Nephron (organoid): ENCODE data around the gene SMIM44.

ENCODE experiments used
- H3K27ac Mint-ChIP-seq, 3 experiments: 2 replicates each; pipeline ENCODE4 v1.8.0; 2020; ENCODE audit warnings: mixed read lengths in 3 of 3, mild to moderate bottlenecking in 2 of 3, moderate library complexity in 1 of 3
- H3K27me3 Mint-ChIP-seq: 2 replicates; pipeline ENCODE4 v1.8.0; 2021; ENCODE audit warnings: low read depth, mild to moderate bottlenecking, moderate library complexity, mixed read lengths
- H3K36me3 Mint-ChIP-seq: 2 replicates; pipeline ENCODE4 v1.8.0; 2020; ENCODE audit warnings: low read depth, mixed read lengths
- H3K4me1 Mint-ChIP-seq: 2 replicates; pipeline ENCODE4 v1.8.0; 2020; ENCODE audit warnings: mixed read lengths
- H3K4me3 Mint-ChIP-seq, 3 experiments: 2 replicates each; pipeline ENCODE4 v1.8.0; 2020; ENCODE audit warnings: mild to moderate bottlenecking in 3 of 3, mixed read lengths in 3 of 3, moderate library complexity in 2 of 3
- H3K9me3 Mint-ChIP-seq: 2 replicates; pipeline ENCODE4 v1.8.0; 2020; ENCODE audit warnings: mixed read lengths
- CTCF ChIP-seq, 3 experiments: fragments of 200-600 bp; sonication (generic); IDR thresholded peaks; one replicate each; pipeline ENCODE4 v1.5.0; 2021; ENCODE audit warnings: antibody characterized with exemption in 3 of 3; ENCODE audit not compliant: unreplicated experiment in 3 of 3

SMIM44 gene

GRCh38 chr19:3524078-3524842, 41.0 kb upstream of the SMIM44 start:
- Mint-ChIP-seq H3K4me1 (no peaks in the 10 kb centered on the region), H3K9me3 (no peaks in the 10 kb centered on the region), H3K27me3 (no peaks in the 10 kb centered on the region), H3K4me3 (no peak overlapping the region), H3K27ac (no peak overlapping the region), H3K36me3 (peaks cover 18% of the 10 kb centered on the region)
- no peak for TF ChIP-seq CTCF (IDR thresholded peaks at IDR 0.05; ENCODE audit: unreplicated experiment in 3 of 3)

- H3K9me3 Mint-ChIP-seq: no peaks in the 10 kb centered on the region
- H3K27me3 Mint-ChIP-seq: no peaks in the 10 kb centered on the region
- no peak for TF ChIP-seq CTCF (IDR thresholded peaks at IDR 0.05; ENCODE audit: unreplicated experiment in 3 of 3)
- H3K36me3 Mint-ChIP-seq: peaks cover 18% of the 10 kb centered on the region
- H3K4me1 Mint-ChIP-seq: no peaks in the 10 kb centered on the region
- no peak overlapping the region for H3K27ac Mint-ChIP-seq
- no peak overlapping the region for H3K4me3 Mint-ChIP-seq
These were observed 40.3 kb upstream of the SMIM44 start for GRCh38 chr19:3523361-3524077.

DNA sequence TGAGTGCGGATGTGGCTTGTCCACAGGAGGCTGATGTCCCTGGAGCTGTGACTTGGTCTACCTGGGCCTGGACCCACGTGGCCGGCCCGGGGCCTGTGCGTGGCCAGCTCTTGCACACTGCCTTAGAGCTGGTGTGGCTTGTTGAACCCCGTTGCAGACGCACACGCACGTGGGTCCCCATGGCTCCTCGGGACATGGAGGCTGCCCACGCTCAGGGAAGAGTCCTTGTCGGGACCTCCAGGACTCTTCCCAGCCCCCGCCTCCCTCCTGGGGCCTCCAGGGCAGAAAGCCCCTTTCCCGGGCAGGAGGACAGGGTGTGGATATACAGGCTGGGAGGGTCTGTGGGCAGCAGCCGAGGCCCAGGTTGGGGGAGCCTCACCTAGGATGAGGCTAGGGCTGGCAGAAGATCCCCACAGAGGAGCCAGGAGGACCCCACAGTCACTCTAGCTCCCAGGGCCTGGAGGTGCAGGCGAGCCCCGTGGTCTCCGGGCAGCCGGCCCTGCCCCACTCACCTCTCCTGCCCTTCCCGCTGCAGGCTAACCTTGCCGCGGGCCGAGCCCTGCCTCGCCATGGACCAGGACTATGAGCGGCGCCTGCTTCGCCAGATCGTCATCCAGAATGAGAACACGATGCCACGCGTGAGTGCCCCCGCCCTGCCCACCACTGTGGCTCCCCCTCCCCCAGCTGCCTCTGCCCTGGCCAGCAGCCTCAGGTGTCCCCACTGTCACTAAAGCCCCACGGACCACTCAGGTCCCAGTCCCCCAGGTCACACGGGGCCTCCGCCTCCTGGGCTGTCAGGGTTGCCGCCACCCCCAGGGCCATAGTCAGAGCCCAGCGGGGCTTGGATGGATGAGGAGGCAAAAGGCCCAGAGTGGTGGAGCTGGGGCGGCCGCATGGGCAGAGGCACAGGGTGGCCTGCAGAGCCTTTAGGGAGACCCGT, 39.5 kb upstream of the SMIM44 start:
- Mint-ChIP-seq H3K4me3 (no peak overlapping the region), H3K36me3 (peaks cover 18% of the 10 kb centered on the region), H3K4me1 (no peaks in the 10 kb centered on the region), H3K27me3 (no peaks in the 10 kb centered on the region), H3K9me3 (no peaks in the 10 kb centered on the region), H3K27ac (no peak overlapping the region)
- TF ChIP-seq CTCF (IDR thresholded peaks at IDR 0.05; ENCODE audit: unreplicated experiment in 3 of 3): no peak

DNA sequence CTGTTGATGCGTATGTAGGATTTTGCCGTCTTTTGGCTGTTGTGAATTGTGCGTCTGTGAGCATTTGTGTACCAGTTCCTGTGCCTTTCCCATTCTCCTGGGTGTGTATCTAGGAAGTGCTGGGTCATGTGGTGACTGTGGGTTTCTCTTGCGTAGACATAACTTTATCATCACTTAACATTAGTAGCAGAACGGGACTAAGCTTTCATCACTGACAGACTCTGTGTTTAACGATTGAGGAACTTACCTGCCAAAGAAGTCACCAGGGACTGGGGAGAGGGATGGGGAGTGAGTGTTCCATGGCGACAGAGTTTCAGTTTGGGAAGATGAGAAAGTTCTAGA, 37.8 kb upstream of the SMIM44 start:
- peaks cover 15% of the 10 kb centered on the region for H3K36me3 Mint-ChIP-seq
- peak overlapping the region in 1 of 3 experiments; percentile 9 for H3K27ac Mint-ChIP-seq
- H3K27me3 Mint-ChIP-seq: no peaks in the 10 kb centered on the region
- H3K4me1 Mint-ChIP-seq: peaks cover 4% of the 10 kb centered on the region
- TF ChIP-seq CTCF (IDR thresholded peaks at IDR 0.05; ENCODE audit: unreplicated experiment in 3 of 3): no peak
- no peak overlapping the region for H3K4me3 Mint-ChIP-seq
- H3K9me3 Mint-ChIP-seq: no peaks in the 10 kb centered on the region

DNA sequence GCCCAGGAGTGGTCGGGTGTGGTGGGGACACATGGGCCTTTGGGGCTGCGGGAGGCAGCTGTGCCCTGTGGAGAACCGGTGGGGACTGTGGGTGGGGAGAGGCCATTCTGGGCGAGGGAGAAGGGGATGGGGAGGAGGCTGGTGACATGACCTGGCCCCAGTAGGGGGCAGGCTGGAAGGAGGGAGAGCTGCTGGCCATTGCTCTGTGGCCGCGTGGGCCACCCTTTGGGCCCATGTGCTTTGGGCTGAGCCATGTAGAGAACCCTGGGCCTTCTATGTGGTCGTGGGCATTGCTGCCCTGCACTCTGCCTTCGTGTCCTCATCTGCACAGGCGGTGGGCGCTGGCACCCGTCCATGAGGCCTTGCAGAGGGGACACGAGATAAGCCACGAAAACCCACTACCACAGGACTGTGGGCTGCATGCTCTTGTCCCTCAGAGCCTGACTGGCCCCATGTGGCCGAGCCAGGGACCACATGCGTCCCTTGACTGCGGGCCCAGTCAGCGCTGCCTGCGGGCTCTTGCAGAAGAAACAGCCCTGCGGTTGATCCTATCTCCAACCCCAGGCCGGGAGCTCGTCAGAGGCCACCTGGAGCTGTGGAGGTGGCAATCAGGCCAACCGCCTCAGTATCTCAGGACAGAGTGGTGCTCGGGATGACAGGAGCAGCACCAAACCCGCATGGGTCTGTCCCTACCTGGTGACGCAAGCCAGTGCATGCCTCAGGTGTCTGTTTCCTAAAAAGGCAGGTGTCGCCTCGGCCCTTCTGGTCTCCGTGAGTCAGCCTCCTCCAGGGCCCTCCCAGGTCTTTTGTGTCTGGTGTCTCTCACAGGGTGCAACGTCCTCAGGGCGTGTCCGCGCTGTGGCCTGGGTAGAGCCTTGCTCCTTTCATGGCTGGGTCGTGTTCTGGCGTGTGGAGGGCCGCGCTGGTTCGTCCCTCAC, 37.2 kb upstream of the SMIM44 start:
- Mint-ChIP-seq H3K4me3 (no peak overlapping the region), H3K27me3 (no peaks in the 10 kb centered on the region), H3K9me3 (no peaks in the 10 kb centered on the region), H3K27ac (peak overlapping the region in 1 of 3 experiments; percentile 9), H3K4me1 (peaks cover 9% of the 10 kb centered on the region), H3K36me3 (peaks cover 15% of the 10 kb centered on the region)
- no peak for TF ChIP-seq CTCF (IDR thresholded peaks at IDR 0.05; ENCODE audit: unreplicated experiment in 3 of 3)
